ENCODE measurements around the gene KDM5B. TPM values are rescaled to one million over a fixed set of nuclear protein-coding genes. Genes with fewer than 3 reads are reported as not detected.
A peak's percentile ranks its signal among the peaks of the same experiment; 100 is the strongest.

KDM5B gene
- total and polyA plus RNA-seq, 9 of the 15 experiments (the other 6 are each of a cell fraction or from before 2014, with no cell fraction given), result 15.4 to 90.6 (median 57.1) TPM

DNA sequence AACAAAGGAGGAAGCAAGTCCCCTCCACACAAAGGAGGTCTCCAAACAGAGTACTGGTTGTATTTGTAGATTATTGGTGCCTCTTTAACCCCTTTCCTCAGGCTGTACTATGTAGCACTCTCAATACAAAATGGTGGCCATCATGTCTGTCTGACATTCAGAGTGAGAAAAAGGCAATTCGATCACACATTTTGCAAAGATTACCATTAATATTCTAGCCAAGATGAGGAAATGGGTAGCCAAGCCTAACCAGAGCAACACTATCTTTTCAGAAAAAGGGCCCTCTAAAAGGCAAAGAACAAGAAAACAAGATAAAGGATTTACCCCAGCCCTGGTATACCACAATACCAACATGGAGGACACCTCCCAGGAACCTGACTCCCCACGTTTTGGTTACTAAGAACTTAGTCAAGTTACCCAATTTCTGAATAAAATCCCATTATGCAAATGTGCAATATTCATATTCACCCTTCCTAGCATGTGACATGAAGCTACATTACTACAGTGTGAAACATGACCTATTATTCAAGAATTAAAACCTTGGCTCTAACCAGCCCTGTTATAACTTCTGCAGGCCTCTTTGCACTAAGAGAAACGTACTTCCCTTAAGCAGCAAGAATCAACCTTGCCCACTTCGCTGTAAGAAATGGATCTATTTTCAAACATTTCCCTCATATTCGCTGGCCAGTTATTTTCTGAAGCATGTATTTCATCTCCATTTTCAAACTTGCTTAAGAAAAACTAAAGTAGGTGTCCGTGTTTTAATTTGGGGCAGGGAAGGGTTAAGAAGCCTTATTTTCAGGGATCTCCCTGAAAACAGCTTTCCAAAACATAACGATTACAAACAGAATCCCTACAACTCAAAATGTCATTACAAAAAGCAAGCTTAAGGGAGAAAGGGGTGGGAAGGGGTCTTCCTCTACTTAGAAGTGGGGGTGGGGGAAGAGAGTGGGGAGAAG, 2.1 kb downstream of the KDM5B start (continued):
- TF ChIP-seq ARNT (IDR thresholded peaks at IDR 0.05), result no peak
- TF ChIP-seq SMARCE1 (IDR thresholded peaks at IDR 0.05), result no peak
- TF ChIP-seq ZBTB33 (CRISPR knock-in tag; IDR thresholded peaks at IDR 0.05), result no peak
- TF ChIP-seq ZNF41 (CRISPR knock-in tag; conservative IDR thresholded peaks at IDR 0.05), result peak; percentile 76
- TF ChIP-seq DDX20 (tag; IDR thresholded peaks at IDR 0.05; ENCODE audit: low read depth), result 0 out of 2 replicates have a peak, but pooled peaks have one; percentile 49
- TF ChIP-seq SOX6 (IDR thresholded peaks at IDR 0.05), result no peak
- TF ChIP-seq ZNF184 (CRISPR knock-in tag; IDR thresholded peaks at IDR 0.05), result no peak
- peak; percentile 82 for TF ChIP-seq ZNF668 (CRISPR knock-in tag; IDR thresholded peaks at IDR 0.05)
- TF ChIP-seq TCF3 (CRISPR knock-in tag; IDR thresholded peaks at IDR 0.05), result no peak
- no peak for TF ChIP-seq ZNF146 (CRISPR knock-in tag; IDR thresholded peaks at IDR 0.05; ENCODE audit: unreplicated experiment)
- no peak for TF ChIP-seq PHB (CRISPR knock-in tag; IDR thresholded peaks at IDR 0.05)
- peak; percentile 92 for TF ChIP-seq ZBTB17 (CRISPR knock-in tag; IDR thresholded peaks at IDR 0.05)
- no peak for TF ChIP-seq KDM4B (IDR thresholded peaks at IDR 0.05; ENCODE audit: borderline replicate concordance in 2 of 2, low read depth in 1 of 2)
- no peak for TF ChIP-seq SREBF1 (IDR thresholded peaks at IDR 0.05; ENCODE audit: borderline replicate concordance, low read depth, low read length)
- TF ChIP-seq ZNF277 (CRISPR knock-in tag; IDR thresholded peaks at IDR 0.05; ENCODE audit: borderline replicate concordance), result no peak
- TF ChIP-seq TEAD1 (CRISPR knock-in tag; IDR thresholded peaks at IDR 0.05), result no peak; a peak in 2 of 4 replicates
- TF ChIP-seq RFX5 (IDR thresholded peaks at IDR 0.05; ENCODE audit: low read depth, low read length), result no peak
- TF ChIP-seq MAFF (IDR thresholded peaks at IDR 0.05; ENCODE audit: low read length), result no peak
- no peak for TF ChIP-seq ZNF696 (CRISPR knock-in tag; conservative IDR thresholded peaks at IDR 0.05)
- TF ChIP-seq CC2D1A (IDR thresholded peaks at IDR 0.05), result no peak
- no peak for TF ChIP-seq SIX5 (IDR thresholded peaks at IDR 0.05; ENCODE audit: borderline replicate concordance in 1 of 2, insufficient read depth in 1 of 2, low read depth in 1 of 2, low read length in 2 of 2)
- TF ChIP-seq RAD51 (IDR thresholded peaks at IDR 0.05; ENCODE audit: borderline replicate concordance, low read depth), result no peak
- no peak for TF ChIP-seq RBM25 (IDR thresholded peaks at IDR 0.05; ENCODE audit: low read depth, low read length, severe bottlenecking)
- TF ChIP-seq SMAD4 (CRISPR knock-in tag; conservative IDR thresholded peaks at IDR 0.05), result peak; percentile 90
- TF ChIP-seq, protein P1, sequence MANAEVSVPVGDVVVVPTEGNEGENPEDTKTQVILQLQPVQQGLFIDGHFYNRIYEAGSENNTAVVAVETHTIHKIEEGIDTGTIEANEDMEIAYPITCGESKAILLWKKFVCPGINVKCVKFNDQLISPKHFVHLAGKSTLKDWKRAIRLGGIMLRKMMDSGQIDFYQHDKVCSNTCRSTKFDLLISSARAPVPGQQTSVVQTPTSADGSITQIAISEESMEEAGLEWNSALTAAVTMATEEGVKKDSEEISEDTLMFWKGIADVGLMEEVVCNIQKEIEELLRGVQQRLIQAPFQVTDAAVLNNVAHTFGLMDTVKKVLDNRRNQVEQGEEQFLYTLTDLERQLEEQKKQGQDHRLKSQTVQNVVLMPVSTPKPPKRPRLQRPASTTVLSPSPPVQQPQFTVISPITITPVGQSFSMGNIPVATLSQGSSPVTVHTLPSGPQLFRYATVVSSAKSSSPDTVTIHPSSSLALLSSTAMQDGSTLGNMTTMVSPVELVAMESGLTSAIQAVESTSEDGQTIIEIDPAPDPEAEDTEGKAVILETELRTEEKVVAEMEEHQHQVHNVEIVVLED (CRISPR knock-in tag; IDR thresholded peaks at IDR 0.05), result no peak

All from K562 (cell line).